RWPE1 (cell line): ENCODE measurements around the gene ZNF606.
"Not testable (repeated sequence)": the region's sequence is repeated elsewhere in the genome, so short reads cannot be mapped to it uniquely, and the experiment has no call there.

Experiments
- CTCF ChIA-PET: fragments of 350-600 bp; sonication (Branson Sonifier 250); formaldehyde crosslinking; extraction: SDS; loops from one replicate; lab custom pipeline; 2021; lab: Yijun Ruan, JAX
- POLR2A ChIA-PET: fragments of 400-600 bp; formaldehyde crosslinking; extraction: SDS; loops from one replicate; lab custom pipeline; 2020; ENCODE audit warnings: antibody characterized with exemption; ENCODE audit not compliant: low non-redundant PET; lab: Yijun Ruan, JAX
- DNase-seq: peaks from one replicate; pipeline ENCODE4 v3.0.0; 2012; ENCODE audit warnings: low spot score
- H3K27ac ChIP-seq: fragments of 450-650 bp; 2 replicates; pipeline ENCODE4 v1.5.1; 2017
- CTCF ChIP-seq: fragments of 450-650 bp; conservative IDR thresholded peaks from 2 replicates; pipeline ENCODE4 v1.5.1; 2017; ENCODE audit warnings: low read depth, mild to moderate bottlenecking

ZNF606 gene

GRCh38 chr19:58014141-58014540 lies 11.5 kb upstream of the ZNF606 start:
- CTCF ChIA-PET: no interaction called here
- no peak overlapping the region for H3K27ac ChIP-seq
- no peak for DNase-seq
- no peak for TF ChIP-seq CTCF
- POLR2A ChIA-PET: no interaction called here

GRCh38 chr19:58010507-58010906 lies 7.9 kb upstream of the ZNF606 start:
- ChIA-PET POLR2A (interaction anchor here (0.6 kb wide), 1 partner anchor 75 kb away, joined by 3 read pairs; the partner anchor contains the start of gene ZNF418), CTCF (no interaction called here)
- TF ChIP-seq CTCF: no peak
- DNase-seq: no peak
- H3K27ac ChIP-seq: no peak overlapping the region

GRCh38 chr19:58009666-58010301 lies 7.2 kb upstream of the ZNF606 start:
- TF ChIP-seq CTCF: no peak
- DNase-seq: peak; percentile 72
- ChIA-PET CTCF (no interaction called here), POLR2A (interaction anchor here (0.6 kb wide), 1 partner anchor 75 kb away, joined by 3 read pairs; the partner anchor contains the start of gene ZNF418)
- peak overlapping the region; percentile 82 for H3K27ac ChIP-seq

GRCh38 chr19:58009301-58009665 lies 6.7 kb upstream of the ZNF606 start:
- peak overlapping the region; percentile 82 for H3K27ac ChIP-seq
- ChIA-PET CTCF (interaction anchor here (0.7 kb wide), 1 partner anchor 722 kb away, joined by 3 read pairs; no protein-coding TSS in a partner anchor), POLR2A (no interaction called here)
- DNase-seq: no peak
- TF ChIP-seq CTCF: no peak

GRCh38 chr19:58008877-58009276 lies 6.3 kb upstream of the ZNF606 start:
- POLR2A ChIA-PET: not testable (repeated sequence)
- CTCF ChIA-PET: interaction anchor here (0.6 to 0.7 kb wide), 2 partner anchors 345 to 721 kb away, joined by 3 read pairs; no protein-coding TSS in a partner anchor
- peak overlapping the region; percentile 82 for H3K27ac ChIP-seq
- DNase-seq: peak; percentile 30

- H3K27ac ChIP-seq: no peak overlapping the region
- TF ChIP-seq CTCF: no peak
- CTCF ChIA-PET: interaction anchor here (0.6 kb wide), 1 partner anchor 385 kb away, joined by 3 read pairs; no protein-coding TSS in a partner anchor
- POLR2A ChIA-PET: no interaction called here
- DNase-seq: no peak
Measured at GRCh38 chr19:58007285-58007684, 4.7 kb upstream of the ZNF606 start.

GRCh38 chr19:58003174-58003828 lies 681 bp upstream of the ZNF606 start:
- DNase-seq: no peak
- ChIA-PET CTCF (interaction anchor here (0.5 kb wide), 1 partner anchor 8 kb away, joined by 3 read pairs; no protein-coding TSS in a partner anchor), POLR2A (interaction anchor here (0.5 kb wide), 1 partner anchor 1846 kb away, joined by 3 read pairs; no protein-coding TSS in a partner anchor)
- TF ChIP-seq CTCF: no peak
- H3K27ac ChIP-seq: peak overlapping the region; percentile 82
